Keratinocyte (primary cell): Measurements from ENCODE around the gene HLA-DMB. TPM values are rescaled to one million over a fixed set of nuclear protein-coding genes. Genes with fewer than 3 reads are reported as not detected.

Experiments
- DNase-seq: peaks from one replicate; pipeline ENCODE4 v3.0.0-alpha.2; 2011; ENCODE audit warnings: low read depth, missing footprints, low spot score
- FAIRE-seq: peaks from 2 replicates; lab custom pipeline; 2011; peaks lifted over from hg19 to GRCh38; lab: Jason Lieb, UNC
- H2AFZ ChIP-seq: 2 replicates; pipeline ENCODE4 v1.6.0; 2012; ENCODE audit warnings: low read length, control low read depth, inconsistent platforms; ENCODE audit not compliant: control insufficient read depth
- H3K27ac ChIP-seq: 2 replicates; pipeline ENCODE4 v1.5.1; 2011; ENCODE audit warnings: low read length; ENCODE audit not compliant: control insufficient read depth, insufficient read depth
- H3K27me3 ChIP-seq: 3 replicates; pipeline ENCODE4 v1.6.0; 2011; ENCODE audit warnings: low read length; ENCODE audit not compliant: control insufficient read depth, insufficient read depth; ENCODE audit errors: extremely low read depth
- H3K36me3 ChIP-seq, 2 experiments: 2 replicates in 1 of 2; 3 replicates in 1 of 2; pipeline ENCODE4 v1.5.1; 2011; ENCODE audit warnings: low read length in 2 of 2, mild to moderate bottlenecking in 1 of 2; ENCODE audit not compliant: control insufficient read depth in 2 of 2, insufficient read depth in 2 of 2; ENCODE audit errors: extremely low read depth in 1 of 2
- H3K4me1 ChIP-seq: 3 replicates; pipeline ENCODE4 v1.5.1; 2011; ENCODE audit warnings: low read length; ENCODE audit not compliant: control insufficient read depth, insufficient read depth; ENCODE audit errors: extremely low read depth
- H3K4me2 ChIP-seq: 3 replicates; pipeline ENCODE4 v1.6.0; 2011; ENCODE audit warnings: low read depth, low read length; ENCODE audit not compliant: control insufficient read depth, insufficient read depth; ENCODE audit errors: extremely low read depth
- H3K4me3 ChIP-seq, 3 experiments: fragments of 200-600 bp in 1 of 3; sonication (generic) in 1 of 3; 2 replicates in 2 of 3; 3 replicates in 1 of 3; pipeline ENCODE4 v1.5.1; 2011 to 2016; ENCODE audit warnings: low read length in 3 of 3, mild to moderate bottlenecking in 3 of 3, control low read depth in 2 of 3, inconsistent platforms in 1 of 3, low read depth in 1 of 3, mixed read lengths in 1 of 3, mixed run types in 1 of 3, moderate library complexity in 1 of 3; ENCODE audit not compliant: control insufficient read depth in 2 of 3, insufficient read depth in 2 of 3; ENCODE audit errors: extremely low read depth in 1 of 3
- H3K79me2 ChIP-seq: 2 replicates; pipeline ENCODE4 v1.6.0; 2012; ENCODE audit warnings: low read length; ENCODE audit not compliant: control insufficient read depth, insufficient read depth
- H3K9ac ChIP-seq: 3 replicates; pipeline ENCODE4 v1.6.0; 2011; ENCODE audit warnings: low read length; ENCODE audit not compliant: control insufficient read depth, insufficient read depth; ENCODE audit errors: extremely low read depth
- H3K9me1 ChIP-seq: 3 replicates; pipeline ENCODE4 v1.6.0; 2011; ENCODE audit warnings: low read length; ENCODE audit not compliant: control insufficient read depth, insufficient read depth; ENCODE audit errors: extremely low read depth
- H3K9me3 ChIP-seq: 2 replicates; pipeline ENCODE4 v1.5.1; 2012; ENCODE audit warnings: low read depth, low read length; ENCODE audit not compliant: control insufficient read depth
- H4K20me1 ChIP-seq: 3 replicates; pipeline ENCODE4 v1.6.0; 2011; ENCODE audit warnings: low read length; ENCODE audit not compliant: control insufficient read depth, insufficient read depth; ENCODE audit errors: extremely low read depth
- EZH2 ChIP-seq: IDR thresholded peaks from one replicate; pipeline ENCODE4 v1.6.1; 2012; ENCODE audit warnings: inconsistent platforms, mild to moderate bottlenecking, low read length, moderate library complexity
- dilution Hi-C: fragments of 300-500 bp; cut with MboI; formaldehyde crosslinking; loops from one replicate; pipeline ENCODE4 v1.7.0; 2020; ENCODE audit warnings: low sequenced_read_pairs; ENCODE audit not compliant: extremely low pct_ligation_motif_present
- polyA plus RNA-seq, 5 experiments: library from polyadenylated mRNA; depleted of rRNA in 3 of 5; stranded (reverse) in 3 of 5; stranded (forward) in 1 of 5; unstranded in 1 of 5; fragments of >200 nt; gene quantifications; 1 replicate in 1 of 5; 2 replicates in 3 of 5; 3 replicates in 1 of 5; pipeline versions ENCODE4 v1.2.1 to v1.2.3, GENCODE V29; 2011 to 2012; ENCODE audit warnings: missing spikeins in 2 of 5, low read depth in 1 of 5, low replicate concordance in 1 of 5
- TF ChIP-seq, protein P1 (sequence below), 3 experiments: IDR thresholded peaks in 1 of 3; conservative IDR thresholded peaks in 1 of 3; optimal IDR thresholded peaks in 1 of 3; 2 replicates in 2 of 3; 3 replicates in 1 of 3; pipeline versions ENCODE3 to v1.5.1; 2011; ENCODE audit warnings: low read length in 3 of 3, mild to moderate bottlenecking in 3 of 3, moderate library complexity in 2 of 3, control low read depth in 1 of 3, inconsistent platforms in 1 of 3; ENCODE audit not compliant: insufficient read depth in 2 of 3; ENCODE audit errors: extremely low read depth in 1 of 3

HLA-DMB gene
- polyA plus RNA-seq, 1 donor (not counting 4 experiments of a cell fraction or from before 2014, with no cell fraction given): not detected

DNA sequence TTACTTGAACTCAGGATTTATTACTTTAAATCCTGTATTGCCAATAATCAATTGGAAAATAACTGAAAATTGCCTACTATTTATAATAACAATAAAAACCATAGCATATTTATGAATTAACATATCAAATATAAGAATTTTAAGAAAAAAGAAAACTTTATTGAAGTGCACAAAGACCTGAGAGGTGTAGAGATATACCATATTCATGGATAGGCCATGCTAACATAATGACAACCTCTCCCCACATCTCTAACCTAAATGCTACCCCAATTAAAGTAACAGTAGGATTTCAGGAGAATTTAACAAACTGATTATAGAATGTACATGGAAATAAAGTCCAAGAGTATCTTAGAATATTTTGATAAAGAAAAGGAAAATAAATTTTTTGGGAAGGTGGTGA, 5.1 kb upstream of the HLA-DMB start:
- H3K9ac ChIP-seq: no peak overlapping the region
- no peaks in the 10 kb centered on the region for H3K9me1 ChIP-seq
- no peaks in the 10 kb centered on the region for H3K36me3 ChIP-seq
- no peak overlapping the region for H3K4me3 ChIP-seq
- no peak overlapping the region for H3K4me2 ChIP-seq
- H3K79me2 ChIP-seq: no peaks in the 10 kb centered on the region
- TF ChIP-seq, protein P1, sequence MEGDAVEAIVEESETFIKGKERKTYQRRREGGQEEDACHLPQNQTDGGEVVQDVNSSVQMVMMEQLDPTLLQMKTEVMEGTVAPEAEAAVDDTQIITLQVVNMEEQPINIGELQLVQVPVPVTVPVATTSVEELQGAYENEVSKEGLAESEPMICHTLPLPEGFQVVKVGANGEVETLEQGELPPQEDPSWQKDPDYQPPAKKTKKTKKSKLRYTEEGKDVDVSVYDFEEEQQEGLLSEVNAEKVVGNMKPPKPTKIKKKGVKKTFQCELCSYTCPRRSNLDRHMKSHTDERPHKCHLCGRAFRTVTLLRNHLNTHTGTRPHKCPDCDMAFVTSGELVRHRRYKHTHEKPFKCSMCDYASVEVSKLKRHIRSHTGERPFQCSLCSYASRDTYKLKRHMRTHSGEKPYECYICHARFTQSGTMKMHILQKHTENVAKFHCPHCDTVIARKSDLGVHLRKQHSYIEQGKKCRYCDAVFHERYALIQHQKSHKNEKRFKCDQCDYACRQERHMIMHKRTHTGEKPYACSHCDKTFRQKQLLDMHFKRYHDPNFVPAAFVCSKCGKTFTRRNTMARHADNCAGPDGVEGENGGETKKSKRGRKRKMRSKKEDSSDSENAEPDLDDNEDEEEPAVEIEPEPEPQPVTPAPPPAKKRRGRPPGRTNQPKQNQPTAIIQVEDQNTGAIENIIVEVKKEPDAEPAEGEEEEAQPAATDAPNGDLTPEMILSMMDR (optimal IDR thresholded peaks at IDR 0.05 in 1 of 3, IDR thresholded peaks at IDR 0.05 in 1 of 3, conservative IDR thresholded peaks at IDR 0.05 in 1 of 3; ENCODE audit: extremely low read depth in 1 of 3, insufficient read depth in 2 of 3, low read length in 3 of 3): no peak
- no peak for TF ChIP-seq EZH2
- dilution Hi-C loops: no loop called here
- peaks cover 3% of the 10 kb centered on the region for H3K27me3 ChIP-seq
- no peak overlapping the region for H2AFZ ChIP-seq
- H3K4me1 ChIP-seq: no peaks in the 10 kb centered on the region
- H4K20me1 ChIP-seq: no peaks in the 10 kb centered on the region
- H3K27ac ChIP-seq: no peak overlapping the region
- no peaks in the 10 kb centered on the region for H3K9me3 ChIP-seq
- no peak for FAIRE-seq
- DNase-seq: no peak

DNA sequence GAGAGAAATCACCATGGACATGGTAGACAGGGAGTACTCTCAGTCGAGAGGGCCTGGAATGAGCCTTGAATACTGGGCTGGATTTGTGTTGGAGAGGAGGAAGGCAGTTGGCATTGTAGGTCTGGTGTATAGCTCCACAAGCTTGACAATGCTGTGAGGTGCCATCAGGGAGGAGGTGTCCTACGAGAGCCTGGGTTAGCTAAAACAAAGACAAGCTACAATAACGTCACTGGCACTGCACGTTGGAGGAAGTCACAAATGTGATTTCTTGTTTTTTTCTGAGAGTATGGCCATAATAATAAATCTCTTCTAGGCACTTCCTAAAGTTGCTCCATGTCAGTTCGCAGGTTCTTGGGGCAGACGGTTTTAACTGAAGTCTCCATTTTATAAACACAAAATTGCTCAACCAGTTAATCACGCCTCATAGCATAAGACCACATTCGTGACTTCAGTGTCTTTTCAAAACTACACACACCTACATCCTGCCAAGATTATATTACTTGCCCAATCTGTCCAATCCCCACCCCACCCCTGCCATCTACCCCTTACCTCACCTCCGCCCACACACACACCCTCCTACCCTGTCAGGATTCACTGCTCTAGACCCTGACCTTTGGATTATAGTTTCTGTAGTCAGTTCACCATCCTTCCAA, 4.4 kb upstream of the HLA-DMB start:
- no peak overlapping the region for H3K4me3 ChIP-seq
- dilution Hi-C loops: no loop called here
- TF ChIP-seq EZH2: no peak
- TF ChIP-seq, protein P1 (optimal IDR thresholded peaks at IDR 0.05 in 1 of 3, IDR thresholded peaks at IDR 0.05 in 1 of 3, conservative IDR thresholded peaks at IDR 0.05 in 1 of 3; ENCODE audit: extremely low read depth in 1 of 3, insufficient read depth in 2 of 3, low read length in 3 of 3): no peak
- FAIRE-seq (no peak), DNase-seq (no peak)
- peaks cover 9% of the 10 kb centered on the region for H3K27me3 ChIP-seq
- no peaks in the 10 kb centered on the region for H3K4me1 ChIP-seq
- H3K27ac ChIP-seq: no peak overlapping the region
- H3K36me3 ChIP-seq: no peaks in the 10 kb centered on the region
- H4K20me1 ChIP-seq: no peaks in the 10 kb centered on the region
- no peak overlapping the region for H2AFZ ChIP-seq
- H3K9me3 ChIP-seq: no peaks in the 10 kb centered on the region
- no peak overlapping the region for H3K9ac ChIP-seq
- H3K4me2 ChIP-seq: no peak overlapping the region
- H3K79me2 ChIP-seq: no peaks in the 10 kb centered on the region
- H3K9me1 ChIP-seq: no peaks in the 10 kb centered on the region
